ENCODE data around the gene APOM.

Gene APOM

DNA sequence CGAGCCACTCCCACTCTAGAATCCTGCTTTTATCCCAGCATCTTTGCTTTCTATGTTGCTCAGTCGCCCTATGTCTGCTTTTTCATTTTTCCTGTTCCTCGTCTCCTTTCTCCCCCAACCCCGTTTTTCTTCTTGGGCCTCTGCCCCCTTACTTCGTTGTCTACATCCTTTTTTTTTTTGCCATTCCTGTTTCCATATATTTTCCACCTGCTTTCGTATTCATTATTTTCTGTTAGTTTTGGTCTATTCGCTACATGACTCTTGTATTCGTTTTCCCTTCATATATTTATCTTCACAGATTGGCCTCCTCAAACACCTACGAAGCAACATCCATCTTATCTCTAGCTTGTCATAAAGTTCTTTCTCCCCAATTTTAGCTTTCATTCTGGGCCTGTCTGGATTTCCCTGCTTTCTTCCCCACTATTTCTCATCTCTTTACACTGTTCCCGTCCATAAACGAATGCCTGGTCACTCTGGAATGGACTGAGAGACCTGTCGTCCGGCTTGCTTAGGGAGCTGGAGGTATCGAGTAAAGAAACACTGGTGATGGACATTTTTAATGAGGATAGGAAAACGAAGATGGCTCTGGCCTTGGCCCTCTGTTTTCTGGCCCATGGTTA, 34.3 kb upstream of the APOM start:
- Histone ChIP-seq H3K4me3 (ENCODE audit: low read depth, low read length) (peak overlapping the region; percentile 74), H3K9me3 (ENCODE audit: severe bottlenecking) (no peaks in the 10 kb centered on the region), H3K27ac (peak overlapping the region; percentile 99), H3K36me3 (peaks cover 58% of the 10 kb centered on the region), H3K27me3 (ENCODE audit: insufficient read depth, low read depth, severe bottlenecking) (no peaks in the 10 kb centered on the region)
- no peak for DNase-seq
- TF ChIP-seq, protein P1, sequence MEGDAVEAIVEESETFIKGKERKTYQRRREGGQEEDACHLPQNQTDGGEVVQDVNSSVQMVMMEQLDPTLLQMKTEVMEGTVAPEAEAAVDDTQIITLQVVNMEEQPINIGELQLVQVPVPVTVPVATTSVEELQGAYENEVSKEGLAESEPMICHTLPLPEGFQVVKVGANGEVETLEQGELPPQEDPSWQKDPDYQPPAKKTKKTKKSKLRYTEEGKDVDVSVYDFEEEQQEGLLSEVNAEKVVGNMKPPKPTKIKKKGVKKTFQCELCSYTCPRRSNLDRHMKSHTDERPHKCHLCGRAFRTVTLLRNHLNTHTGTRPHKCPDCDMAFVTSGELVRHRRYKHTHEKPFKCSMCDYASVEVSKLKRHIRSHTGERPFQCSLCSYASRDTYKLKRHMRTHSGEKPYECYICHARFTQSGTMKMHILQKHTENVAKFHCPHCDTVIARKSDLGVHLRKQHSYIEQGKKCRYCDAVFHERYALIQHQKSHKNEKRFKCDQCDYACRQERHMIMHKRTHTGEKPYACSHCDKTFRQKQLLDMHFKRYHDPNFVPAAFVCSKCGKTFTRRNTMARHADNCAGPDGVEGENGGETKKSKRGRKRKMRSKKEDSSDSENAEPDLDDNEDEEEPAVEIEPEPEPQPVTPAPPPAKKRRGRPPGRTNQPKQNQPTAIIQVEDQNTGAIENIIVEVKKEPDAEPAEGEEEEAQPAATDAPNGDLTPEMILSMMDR (IDR thresholded peaks at IDR 0.05; ENCODE audit: low read depth, low read length), result no peak

DNA sequence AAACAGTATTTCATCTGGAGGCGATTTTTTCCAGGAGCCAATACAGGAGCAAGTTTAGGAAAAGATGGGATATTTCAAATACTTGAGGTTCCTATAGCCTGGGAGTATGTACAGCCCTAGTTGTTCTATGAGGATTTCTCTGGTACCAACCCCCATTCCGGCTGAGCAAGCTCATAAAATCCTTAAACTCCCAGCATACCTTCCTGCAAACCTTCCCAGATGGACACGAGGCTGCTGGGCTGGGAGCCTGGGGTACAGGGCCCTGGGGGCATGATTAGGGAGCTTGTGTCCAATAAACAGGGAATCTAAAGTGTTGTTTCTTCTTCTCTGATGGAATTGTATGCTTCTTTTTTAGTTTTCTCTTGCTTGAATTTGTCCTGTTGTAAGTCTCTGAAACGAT, 33.7 kb upstream of the APOM start:
- no peak for DNase-seq
- no peaks in the 10 kb centered on the region for H3K27me3 ChIP-seq (ENCODE audit: insufficient read depth, low read depth, severe bottlenecking)
- peaks cover 63% of the 10 kb centered on the region for H3K36me3 ChIP-seq
- H3K9me3 ChIP-seq (ENCODE audit: severe bottlenecking), result no peaks in the 10 kb centered on the region
- TF ChIP-seq, protein P1 (IDR thresholded peaks at IDR 0.05; ENCODE audit: low read depth, low read length), result no peak
- H3K4me3 ChIP-seq (ENCODE audit: low read depth, low read length), result peak overlapping the region; percentile 74
- peak overlapping the region; percentile 99 for H3K27ac ChIP-seq

DNA sequence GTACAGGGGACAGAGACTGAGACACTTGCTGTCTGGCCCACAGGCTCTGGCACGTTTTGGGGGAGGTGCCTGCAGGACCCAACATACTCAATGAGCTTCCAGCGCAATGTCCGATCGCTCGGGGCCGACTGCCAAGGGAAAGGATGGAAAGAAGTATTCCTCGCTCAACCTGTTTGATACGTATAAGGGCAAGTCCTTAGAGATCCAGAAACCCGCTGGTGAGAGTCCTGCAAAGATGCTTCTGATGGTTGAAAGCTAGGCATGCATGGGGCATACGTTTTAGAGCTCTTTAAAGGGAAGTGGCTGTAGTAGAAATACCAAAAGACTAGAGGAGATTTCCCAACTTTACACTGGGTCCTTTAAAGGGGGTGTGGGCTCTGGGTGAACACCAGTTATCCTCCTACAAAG, 33.0 kb upstream of the APOM start:
- no peaks in the 10 kb centered on the region for H3K9me3 ChIP-seq (ENCODE audit: severe bottlenecking)
- H3K27ac ChIP-seq, result peak overlapping the region; percentile 99
- H3K36me3 ChIP-seq, result peaks cover 70% of the 10 kb centered on the region
- no peak for DNase-seq
- H3K27me3 ChIP-seq (ENCODE audit: insufficient read depth, low read depth, severe bottlenecking), result no peaks in the 10 kb centered on the region
- no peak overlapping the region for H3K4me3 ChIP-seq (ENCODE audit: low read depth, low read length)
- TF ChIP-seq, protein P1 (IDR thresholded peaks at IDR 0.05; ENCODE audit: low read depth, low read length), result no peak

DNA sequence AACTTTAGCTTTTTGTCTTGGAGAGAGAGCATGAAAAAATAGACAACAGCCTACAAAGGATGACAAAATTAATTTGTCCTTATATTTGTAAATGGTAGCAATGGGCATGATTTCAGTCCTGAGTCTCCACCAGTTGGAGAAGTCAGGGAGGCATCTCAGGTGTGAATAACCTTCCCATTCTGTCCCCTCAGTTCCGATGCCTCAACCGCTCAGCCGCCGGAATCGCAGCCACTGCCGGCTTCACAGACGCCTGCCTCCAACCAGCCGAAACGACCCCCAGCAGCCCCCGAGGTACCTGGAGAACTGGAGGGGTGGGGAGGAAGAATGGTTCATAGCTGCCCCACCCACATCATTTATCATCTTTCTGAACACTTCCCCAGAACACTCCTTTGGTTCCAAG, 31.6 kb upstream of the APOM start:
- H3K27me3 ChIP-seq (ENCODE audit: insufficient read depth, low read depth, severe bottlenecking), result no peaks in the 10 kb centered on the region
- H3K9me3 ChIP-seq (ENCODE audit: severe bottlenecking), result no peaks in the 10 kb centered on the region
- peaks cover 84% of the 10 kb centered on the region for H3K36me3 ChIP-seq
- no peak overlapping the region for H3K27ac ChIP-seq
- H3K4me3 ChIP-seq (ENCODE audit: low read depth, low read length), result no peak overlapping the region
- TF ChIP-seq, protein P1 (IDR thresholded peaks at IDR 0.05; ENCODE audit: low read depth, low read length), result no peak
- no peak for DNase-seq

DNA sequence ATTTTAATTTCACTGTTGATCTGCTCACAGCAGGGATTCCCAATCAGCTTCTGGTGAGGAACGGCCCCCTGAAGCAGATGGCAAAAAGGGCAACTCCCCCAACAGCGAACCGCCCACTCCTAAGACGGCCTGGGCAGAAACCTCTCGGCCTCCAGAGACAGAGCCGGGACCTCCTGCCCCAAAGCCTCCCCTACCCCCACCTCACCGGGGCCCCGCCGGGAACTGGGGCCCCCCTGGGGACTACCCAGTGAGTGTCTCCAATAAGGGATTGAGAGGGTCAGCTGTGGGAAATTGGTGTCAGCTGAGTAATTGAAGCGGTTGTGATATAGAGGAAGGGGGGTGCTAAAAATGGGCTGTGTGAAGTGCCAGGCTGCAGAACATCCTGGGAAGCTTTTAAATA, 28.7 kb upstream of the APOM start:
- Histone ChIP-seq H3K27ac (no peak overlapping the region), H3K36me3 (peaks cover 100% of the 10 kb centered on the region), H3K27me3 (ENCODE audit: insufficient read depth, low read depth, severe bottlenecking) (no peaks in the 10 kb centered on the region), H3K4me3 (ENCODE audit: low read depth, low read length) (no peak overlapping the region), H3K9me3 (ENCODE audit: severe bottlenecking) (no peaks in the 10 kb centered on the region)
- DNase-seq, result no peak
- TF ChIP-seq, protein P1 (IDR thresholded peaks at IDR 0.05; ENCODE audit: low read depth, low read length), result no peak

DNA sequence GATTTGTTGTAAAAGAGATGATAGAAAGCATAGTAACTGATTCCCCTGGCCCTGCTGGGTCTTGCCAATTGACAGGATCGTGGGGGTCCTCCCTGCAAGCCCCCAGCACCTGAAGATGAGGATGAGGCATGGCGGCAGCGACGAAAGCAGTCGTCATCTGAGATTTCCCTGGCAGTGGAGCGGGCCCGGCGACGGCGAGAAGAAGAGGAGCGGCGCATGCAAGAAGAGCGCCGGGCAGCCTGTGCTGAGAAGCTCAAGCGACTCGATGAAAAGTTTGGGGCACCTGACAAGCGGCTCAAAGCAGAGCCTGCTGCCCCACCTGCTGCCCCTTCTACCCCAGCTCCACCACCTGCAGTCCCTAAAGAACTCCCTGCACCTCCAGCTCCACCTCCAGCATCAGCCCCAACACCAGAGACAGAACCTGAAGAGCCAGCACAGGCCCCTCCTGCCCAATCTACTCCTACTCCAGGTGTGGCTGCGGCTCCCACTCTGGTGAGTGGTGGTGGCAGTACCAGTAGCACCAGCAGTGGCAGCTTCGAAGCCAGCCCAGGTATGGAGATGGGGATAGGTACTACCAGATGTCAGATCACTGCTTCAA, 27.9 kb upstream of the APOM start:
- Histone ChIP-seq H3K27me3 (ENCODE audit: insufficient read depth, low read depth, severe bottlenecking) (no peaks in the 10 kb centered on the region), H3K36me3 (peaks cover 100% of the 10 kb centered on the region), H3K27ac (no peak overlapping the region), H3K4me3 (ENCODE audit: low read depth, low read length) (no peak overlapping the region), H3K9me3 (ENCODE audit: severe bottlenecking) (no peaks in the 10 kb centered on the region)
- TF ChIP-seq, protein P1 (IDR thresholded peaks at IDR 0.05; ENCODE audit: low read depth, low read length), result no peak
- no peak for DNase-seq
